HepG2 (cell line): ENCODE measurements around the gene TREM1. TPM values are rescaled to one million over a fixed set of nuclear protein-coding genes. Genes with fewer than 3 reads are reported as not detected.

Source experiments
- ARNTL ChIP-seq: sonication (generic); formaldehyde crosslinking; IDR thresholded peaks from 2 replicates; pipeline ENCODE4 v1.4.0; 2020; ENCODE audit warnings: mild to moderate bottlenecking, missing genetic modification reagents
- EED ChIP-seq: sonication (generic); formaldehyde crosslinking; IDR thresholded peaks from 2 replicates; pipeline ENCODE4 v1.5.0; 2020; ENCODE audit warnings: mild to moderate bottlenecking, missing genetic modification reagents
- EHMT2 ChIP-seq: fragments of 200-600 bp; sonication (generic); IDR thresholded peaks from 2 replicates; pipeline ENCODE4 v1.7.0; 2017; ENCODE audit warnings: antibody characterized with exemption, low read depth, low read length, borderline replicate concordance
- FOXK2 ChIP-seq: fragments of 450-650 bp; IDR thresholded peaks from 2 replicates; pipeline ENCODE4 v1.6.1; 2016
- GABPA ChIP-seq, 2 experiments: IDR thresholded peaks; 2 replicates each; pipeline ENCODE4 v1.6.1; 2011 to 2016; ENCODE audit warnings: low read depth in 2 of 2, low read length in 1 of 2, missing biosample characterization in 1 of 2, missing genetic modification characterization in 1 of 2
- GZF1 ChIP-seq: sonication (generic); formaldehyde crosslinking; IDR thresholded peaks from 2 replicates; pipeline ENCODE4 v1.5.1; 2020; ENCODE audit warnings: mild to moderate bottlenecking, missing genetic modification reagents
- HES4 ChIP-seq: sonication (generic); formaldehyde crosslinking; IDR thresholded peaks from 2 replicates; pipeline ENCODE4 v1.9.0; 2021; ENCODE audit warnings: mild to moderate bottlenecking, missing genetic modification reagents, borderline replicate concordance
- HNF1B ChIP-seq: sonication (generic); formaldehyde crosslinking; IDR thresholded peaks from 2 replicates; pipeline ENCODE4 v1.5.1; 2020; ENCODE audit warnings: mild to moderate bottlenecking, moderate library complexity, missing genetic modification reagents
- HOXA7 ChIP-seq: sonication (generic); formaldehyde crosslinking; IDR thresholded peaks from 2 replicates; pipeline ENCODE4 v1.8.1; 2022; ENCODE audit warnings: mild to moderate bottlenecking, missing genetic modification reagents, moderate library complexity
- ISL2 ChIP-seq: sonication (generic); formaldehyde crosslinking; IDR thresholded peaks from 2 replicates; pipeline ENCODE4 v1.5.0; 2020; ENCODE audit warnings: missing genetic modification reagents
- LBX2 ChIP-seq: sonication (generic); formaldehyde crosslinking; IDR thresholded peaks from 2 replicates; pipeline ENCODE4 v1.5.0; 2020; ENCODE audit warnings: missing genetic modification reagents, mild to moderate bottlenecking, borderline replicate concordance
- MIER2 ChIP-seq: IDR thresholded peaks from 2 replicates; pipeline ENCODE4 v1.6.1; 2016; ENCODE audit warnings: missing biosample characterization, missing genetic modification reagents
- NFIB ChIP-seq: sonication (generic); formaldehyde crosslinking; IDR thresholded peaks from 2 replicates; pipeline ENCODE4 v1.9.0; 2021; ENCODE audit warnings: missing genetic modification reagents, mild to moderate bottlenecking, borderline replicate concordance
- NFYB ChIP-seq: sonication (generic); formaldehyde crosslinking; IDR thresholded peaks from 2 replicates; pipeline ENCODE4 v1.4.0; 2020; ENCODE audit warnings: missing genetic modification reagents
- NR2F6 ChIP-seq, 2 experiments: IDR thresholded peaks; 2 replicates each; pipeline ENCODE4 v1.6.1; 2016; ENCODE audit warnings: antibody characterized with exemption in 1 of 2, mild to moderate bottlenecking in 1 of 2
- PAF1 ChIP-seq: IDR thresholded peaks from 2 replicates; pipeline ENCODE4 v1.6.1; 2016; ENCODE audit warnings: missing genetic modification reagents, missing compliant biosample characterization
- SALL2 ChIP-seq: sonication (generic); formaldehyde crosslinking; IDR thresholded peaks from 2 replicates; pipeline ENCODE4 v1.8.1; 2023; ENCODE audit warnings: mild to moderate bottlenecking, missing genetic modification reagents, inconsistent platforms
- SMAD3 ChIP-seq: sonication (generic); formaldehyde crosslinking; IDR thresholded peaks from 2 replicates; pipeline ENCODE4 v1.4.0; 2020; ENCODE audit warnings: missing genetic modification reagents
- TFAP4 ChIP-seq: sonication (generic); IDR thresholded peaks from 2 replicates; pipeline ENCODE4 v1.6.1; 2016; ENCODE audit warnings: low read depth, borderline replicate concordance
- ZNF235 ChIP-seq: sonication (generic); formaldehyde crosslinking; IDR thresholded peaks from 2 replicates; pipeline ENCODE4 v1.8.1; 2023; ENCODE audit warnings: mild to moderate bottlenecking, missing genetic modification reagents, borderline replicate concordance
- ZNF251 ChIP-seq: sonication (generic); formaldehyde crosslinking; IDR thresholded peaks from 2 replicates; pipeline ENCODE4 v1.9.0; 2021; ENCODE audit warnings: mild to moderate bottlenecking, missing genetic modification reagents
- ZNF33A ChIP-seq: sonication (generic); formaldehyde crosslinking; IDR thresholded peaks from 2 replicates; pipeline ENCODE4 v1.5.1; 2020; ENCODE audit warnings: missing genetic modification reagents, mild to moderate bottlenecking, moderate library complexity, borderline replicate concordance
- ZNF550 ChIP-seq: sonication (generic); formaldehyde crosslinking; IDR thresholded peaks from 2 replicates; pipeline ENCODE4 v1.4.0; 2020; ENCODE audit warnings: mild to moderate bottlenecking, missing genetic modification reagents, borderline replicate concordance
- ZNF740 ChIP-seq: sonication (generic); formaldehyde crosslinking; IDR thresholded peaks from 2 replicates; pipeline ENCODE4 v1.4.0; 2020; ENCODE audit warnings: missing genetic modification reagents
- ZNF772 ChIP-seq: sonication (generic); formaldehyde crosslinking; IDR thresholded peaks from 2 replicates; pipeline ENCODE4 v1.5.0; 2020; ENCODE audit warnings: mild to moderate bottlenecking, missing genetic modification reagents
- ZNF784 ChIP-seq: sonication (generic); formaldehyde crosslinking; IDR thresholded peaks from 2 replicates; pipeline ENCODE4 v1.5.1; 2020; ENCODE audit warnings: missing genetic modification reagents, mild to moderate bottlenecking, borderline replicate concordance
- ZNF816 ChIP-seq: sonication (generic); formaldehyde crosslinking; IDR thresholded peaks from 2 replicates; pipeline ENCODE4 v1.8.0; 2022; ENCODE audit warnings: missing genetic modification reagents, mild to moderate bottlenecking, borderline replicate concordance
- ZSCAN20 ChIP-seq: sonication (generic); formaldehyde crosslinking; IDR thresholded peaks from 2 replicates; pipeline ENCODE4 v1.4.0; 2020; ENCODE audit warnings: missing genetic modification reagents, mild to moderate bottlenecking, borderline replicate concordance
- polyA plus RNA-seq, 8 experiments: library from polyadenylated mRNA; depleted of rRNA in 3 of 8; stranded (reverse) in 7 of 8; unstranded in 1 of 8; fragments of >200 nt; fragmentation: Illumina TruSeq in 4 of 8; extraction: Trizol in 4 of 8; gene quantifications; 2 replicates each; pipeline versions ENCODE4 v1.2.1 to v1.2.3, GENCODE V29; 2011 to 2016; ENCODE audit warnings: low read depth in 4 of 8, missing spikeins in 1 of 8, mixed read lengths in 1 of 8; ENCODE audit not compliant: insufficient read depth in 1 of 8
- total RNA-seq, 5 experiments: library from RNA; depleted of rRNA; stranded (reverse); fragments of >200 nt; fragmentation: Illumina TruSeq; extraction: Trizol; gene quantifications; 2 replicates each; pipeline ENCODE4 v1.2.3, GENCODE V29; 2016; ENCODE audit warnings: low read depth in 1 of 5

Gene TREM1
- total and polyA plus RNA-seq, 2 of the 13 experiments (the other 11 are each of a cell fraction or from before 2014, with no cell fraction given) = 0.49 TPM; not detected in 1

- no peak for TF ChIP-seq LBX2 (CRISPR knock-in tag)
- 0 out of 2 replicates have a peak, but pooled peaks have one; percentile 54 for TF ChIP-seq MIER2 (CRISPR knock-in tag)
- no peak for TF ChIP-seq ISL2 (CRISPR knock-in tag)
- TF ChIP-seq SMAD3 (CRISPR knock-in tag) = no peak
- TF ChIP-seq GZF1 (CRISPR knock-in tag) = no peak
- no peak for TF ChIP-seq ARNTL
- TF ChIP-seq ZNF235 (CRISPR knock-in tag) = no peak
- TF ChIP-seq NFYB (CRISPR knock-in tag) = no peak
- TF ChIP-seq EHMT2 = no peak
- no peak for TF ChIP-seq ZNF251 (CRISPR knock-in tag)
- TF ChIP-seq PAF1 (CRISPR knock-in tag) = no peak
- TF ChIP-seq EED = no peak
- TF ChIP-seq HOXA7 (CRISPR knock-in tag) = no peak
- no peak for TF ChIP-seq SALL2
- TF ChIP-seq ZNF784 (CRISPR knock-in tag) = no peak
- TF ChIP-seq ZNF772 (CRISPR knock-in tag) = 0 out of 2 replicates have a peak, but pooled peaks have one; percentile 19
- TF ChIP-seq TFAP4 = peak; percentile 87
- no peak for TF ChIP-seq ZNF33A (CRISPR knock-in tag)
- TF ChIP-seq HNF1B (CRISPR knock-in tag) = 0 out of 2 replicates have a peak, but pooled peaks have one; percentile 25
- TF ChIP-seq ZSCAN20 (CRISPR knock-in tag) = no peak
- TF ChIP-seq GABPA (IDR thresholded peaks at IDR 0.05; ENCODE audit: low read depth, low read length) = no peak
- TF ChIP-seq GABPA (CRISPR knock-in tag; IDR thresholded peaks at IDR 0.05; ENCODE audit: low read depth) = no peak
- TF ChIP-seq NFIB = peak; percentile 58; the same call in 1 of the 2 replicates
- TF ChIP-seq FOXK2 = no peak
- no peak for TF ChIP-seq ZNF740 (CRISPR knock-in tag)
- no peak for TF ChIP-seq NR2F6 (IDR thresholded peaks at IDR 0.05)
- 0 out of 2 replicates have a peak, but pooled peaks have one; percentile 14 for TF ChIP-seq NR2F6 (CRISPR knock-in tag; IDR thresholded peaks at IDR 0.05)
- TF ChIP-seq HES4 = no peak
- TF ChIP-seq ZNF550 (CRISPR knock-in tag) = no peak
- TF ChIP-seq ZNF816 = no peak
These were observed 7.6 kb downstream of the TREM1 start (continued) for GRCh38 chr6:41278699-41279405.
